ENCODE measurements around the gene WNT11. TPM values are rescaled to one million over a fixed set of nuclear protein-coding genes. Genes with fewer than 3 reads are reported as not detected.

WNT11 gene
- total RNA-seq, 1 experiment from 2014 or later = not detected

DNA sequence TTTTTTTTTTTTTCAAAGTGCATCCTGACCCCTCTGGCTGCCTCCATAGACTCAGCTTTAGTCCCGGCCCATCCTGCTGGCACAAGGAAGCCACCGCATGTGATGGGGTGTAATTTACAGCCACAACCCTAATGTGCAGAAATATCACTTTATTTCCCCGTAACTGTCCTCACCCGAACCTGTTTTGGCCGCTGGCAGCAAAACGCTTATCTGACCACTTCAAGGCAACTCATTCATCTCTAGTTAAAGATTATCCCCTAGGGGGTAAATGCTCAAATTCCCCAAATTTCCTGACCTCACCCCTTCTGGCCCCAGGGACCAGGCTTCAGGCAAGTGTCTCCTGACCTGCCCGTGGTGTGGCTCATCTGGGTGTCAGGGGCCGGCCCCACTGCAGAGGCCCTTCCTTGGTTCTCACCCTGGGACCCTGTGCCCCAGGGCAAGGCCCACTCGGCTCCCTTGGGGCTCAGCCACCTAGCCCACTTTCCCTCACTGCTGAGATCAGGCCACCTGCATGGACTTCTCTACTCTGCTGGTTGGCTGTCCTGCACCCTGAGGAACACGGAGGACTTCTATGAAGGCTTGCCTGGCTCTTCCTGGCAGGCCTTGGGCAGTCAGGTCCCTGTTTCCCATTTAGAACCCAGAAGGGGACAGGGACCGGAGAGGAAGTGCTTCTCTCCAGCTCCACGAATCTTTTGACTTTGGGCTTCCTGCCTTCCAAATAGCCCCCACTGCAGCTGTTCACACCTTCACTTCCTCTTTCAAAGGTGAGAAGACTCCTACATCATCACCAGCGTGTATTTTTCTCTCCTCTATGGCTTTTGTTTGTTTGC lies 53.3 kb downstream of the WNT11 start:
- H3K27me3 Mint-ChIP-seq (ENCODE audit: insufficient read depth, unreplicated experiment) = peaks cover 11% of the 10 kb centered on the region

DNA sequence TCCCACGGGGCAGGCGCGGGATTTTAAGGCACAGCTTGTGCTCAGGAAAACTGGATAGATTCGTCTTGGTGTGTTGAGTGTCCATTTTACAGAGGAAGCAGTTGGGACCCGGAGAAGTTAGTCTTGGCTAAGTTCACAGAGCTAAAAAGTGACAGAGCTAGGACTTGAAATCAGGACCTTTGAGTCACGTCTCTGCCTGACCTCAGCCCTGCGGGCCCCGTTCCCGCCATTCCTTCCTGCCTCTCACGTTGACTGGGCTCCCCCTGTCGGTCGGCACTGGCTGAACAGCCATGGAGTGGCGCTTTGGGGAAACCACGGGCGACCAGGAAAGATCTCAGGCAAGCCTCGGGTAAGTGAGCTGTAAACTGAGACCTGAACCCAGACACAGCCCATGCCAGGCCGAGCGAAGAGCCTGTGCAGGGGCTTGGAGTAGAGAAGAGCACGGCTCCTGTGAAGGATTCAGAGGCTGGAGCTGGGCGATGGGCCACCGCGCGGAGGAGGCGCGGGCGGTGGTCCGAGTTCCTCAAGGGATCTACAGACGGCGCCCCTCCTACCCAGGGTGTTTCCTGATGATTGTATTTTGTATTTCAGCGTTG lies 54.1 kb downstream of the WNT11 start:
- peak; percentile 81 for DNase-seq (ENCODE audit: unreplicated experiment)
- H3K4me1 Mint-ChIP-seq (ENCODE audit: insufficient read depth, unreplicated experiment) = peaks cover 9% of the 10 kb centered on the region
- ChIA-PET CTCF (interaction anchor here (0.5 to 3.2 kb wide), 60 partner anchors 9 to 1236 kb away, joined by 3 to 88 read pairs (median 3); no protein-coding TSS in a partner anchor), POLR2A (interaction anchor here (1.7 kb wide), 1 partner anchor 256 kb away, joined by 9 read pairs; no protein-coding TSS in a partner anchor)
- H3K36me3 Mint-ChIP-seq (ENCODE audit: insufficient read depth, unreplicated experiment) = no peaks in the 10 kb centered on the region
- no TSS peak for BruUV-seq (replicated peaks)
- no peaks in the 10 kb centered on the region for H3K9me3 Mint-ChIP-seq (ENCODE audit: unreplicated experiment)
- TF ChIP-seq CTCF (IDR thresholded peaks at IDR 0.05; ENCODE audit: unreplicated experiment) = peak; percentile 97
- H3K4me3 Mint-ChIP-seq (ENCODE audit: unreplicated experiment) = no peak overlapping the region
- peaks cover 11% of the 10 kb centered on the region for H3K27me3 Mint-ChIP-seq (ENCODE audit: insufficient read depth, unreplicated experiment)
- intact Hi-C loops (cut with micrococcal nuclease) = loop anchor here (1.0 to 5.0 kb wide), 3 partner anchors 235 to 349 kb away; no protein-coding TSS in a partner anchor
- H3K27ac Mint-ChIP-seq (ENCODE audit: low read depth, unreplicated experiment) = no peak overlapping the region

More for the DNA sequence above, 53.3 kb downstream of the WNT11 start:
- Mint-ChIP-seq H3K4me1 (ENCODE audit: insufficient read depth, unreplicated experiment) (peaks cover 9% of the 10 kb centered on the region), H3K4me3 (ENCODE audit: unreplicated experiment) (no peak overlapping the region), H3K36me3 (ENCODE audit: insufficient read depth, unreplicated experiment) (no peaks in the 10 kb centered on the region), H3K27ac (ENCODE audit: low read depth, unreplicated experiment) (no peak overlapping the region), H3K9me3 (ENCODE audit: unreplicated experiment) (no peaks in the 10 kb centered on the region)
- BruUV-seq (replicated peaks) = no TSS peak
- CTCF ChIA-PET = interaction anchor here (0.5 to 3.2 kb wide), 40 partner anchors 8 to 1237 kb away, joined by 3 to 88 read pairs (median 4); no protein-coding TSS in a partner anchor
- no peak for TF ChIP-seq CTCF (IDR thresholded peaks at IDR 0.05; ENCODE audit: unreplicated experiment)
- DNase-seq (ENCODE audit: unreplicated experiment) = no peak
- intact Hi-C loops (cut with micrococcal nuclease) = loop anchor here (1.0 to 5.0 kb wide), 3 partner anchors 236 to 350 kb away; no protein-coding TSS in a partner anchor
- POLR2A ChIA-PET = interaction anchor here (0.6 to 1.7 kb wide), 2 partner anchors 242 to 256 kb away, joined by 4 to 9 read pairs; no protein-coding TSS in a partner anchor

DNA sequence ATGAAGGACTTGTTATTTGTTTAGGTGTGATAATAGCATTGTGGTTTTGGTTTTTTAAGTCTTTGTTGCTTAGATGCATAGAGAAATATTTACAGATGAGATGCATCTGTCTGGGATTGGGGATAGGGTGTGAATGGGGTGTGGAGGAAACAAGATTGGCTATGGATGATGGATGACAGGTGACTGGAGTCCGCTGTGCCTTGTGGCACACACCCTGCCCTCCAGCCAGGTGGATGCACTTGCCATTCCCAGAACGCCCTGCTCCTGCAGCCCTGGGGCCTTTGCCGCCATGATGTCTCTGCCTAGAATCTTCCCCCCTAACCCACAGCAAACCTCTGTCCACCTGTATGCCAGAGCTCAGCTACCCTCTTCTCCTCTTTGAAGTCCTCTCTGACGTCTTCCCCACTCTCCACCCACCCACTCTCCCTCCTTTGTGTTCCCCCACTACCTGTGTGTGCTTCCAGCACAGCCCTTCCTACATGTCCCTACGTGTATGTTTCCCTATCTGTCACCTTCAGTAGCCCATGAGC lies 54.7 kb downstream of the WNT11 start:
- POLR2A ChIA-PET = interaction anchor here (1.7 kb wide), 1 partner anchor 255 kb away, joined by 9 read pairs; no protein-coding TSS in a partner anchor
- intact Hi-C loops (cut with micrococcal nuclease) = loop anchor here (1.0 to 5.0 kb wide), 3 partner anchors 234 to 348 kb away; no protein-coding TSS in a partner anchor

More for the DNA sequence above, 54.7 kb downstream of the WNT11 start:
- no peak overlapping the region for H3K27ac Mint-ChIP-seq (ENCODE audit: low read depth, unreplicated experiment)
- CTCF ChIA-PET = interaction anchor here (0.5 to 3.2 kb wide), 55 partner anchors 9 to 567 kb away, joined by 3 to 88 read pairs (median 4); no protein-coding TSS in a partner anchor
- H3K4me3 Mint-ChIP-seq (ENCODE audit: unreplicated experiment) = no peak overlapping the region
- peaks cover 9% of the 10 kb centered on the region for H3K4me1 Mint-ChIP-seq (ENCODE audit: insufficient read depth, unreplicated experiment)
- no peaks in the 10 kb centered on the region for H3K9me3 Mint-ChIP-seq (ENCODE audit: unreplicated experiment)
- no peaks in the 10 kb centered on the region for H3K36me3 Mint-ChIP-seq (ENCODE audit: insufficient read depth, unreplicated experiment)
- TF ChIP-seq CTCF (IDR thresholded peaks at IDR 0.05; ENCODE audit: unreplicated experiment) = no peak
- BruUV-seq (replicated peaks) = no TSS peak
- peaks cover 6% of the 10 kb centered on the region for H3K27me3 Mint-ChIP-seq (ENCODE audit: insufficient read depth, unreplicated experiment)
- no peak for DNase-seq (ENCODE audit: unreplicated experiment)
